Esophagus muscularis mucosa (tissue), 4 donors: ENCODE measurements around the gene KRT5. TPM values are rescaled to one million over a fixed set of nuclear protein-coding genes. Genes with fewer than 3 reads are reported as not detected.

Source experiments
- total RNA-seq, 4 donors: library from RNA; depleted of rRNA; stranded (reverse); fragments of >200 nt; gene quantifications; one replicate each; pipeline versions ENCODE4 v1.1.0 to v1.2.1, GENCODE V29; 2016

Gene KRT5
- total RNA-seq, 4 donors from 2014 or later: 0.46 to 1.2 TPM; not detected in 2

Other genes starting within 250 kb of the KRT5 start
- under 1 TPM in 2 of 4 donors, not detected in 2; 0.29 to 0.33 TPM for gene KRT86, start 245.7 kb downstream of the KRT5 start, total RNA-seq
- gene KRT81, start 228.9 kb downstream of the KRT5 start, total RNA-seq: under 1 TPM in 2 of 4 donors, not detected in 2; 0.19 to 0.42 TPM
- gene KRT83, start 199.0 kb downstream of the KRT5 start, total RNA-seq: not detected
- not detected for gene KRT85, start 152.9 kb downstream of the KRT5 start, total RNA-seq
- gene KRT84, start 134.7 kb downstream of the KRT5 start, total RNA-seq: not detected
- gene KRT82, start 114.1 kb downstream of the KRT5 start, total RNA-seq: not detected
- not detected for gene KRT75, start 86.0 kb downstream of the KRT5 start, total RNA-seq
- not detected for gene KRT6B, start 68.2 kb downstream of the KRT5 start, total RNA-seq
- not detected for gene KRT6C, start 46.6 kb downstream of the KRT5 start, total RNA-seq
- gene KRT6A, start 27.1 kb downstream of the KRT5 start, total RNA-seq: 1 to 10 TPM in 1 of 4 donors, not detected in 3; 5.4 TPM
- not detected for gene KRT71, start 32.8 kb upstream of the KRT5 start, total RNA-seq
- gene KRT74, start 53.4 kb upstream of the KRT5 start, total RNA-seq: not detected
- gene KRT72, start 81.1 kb upstream of the KRT5 start, total RNA-seq: not detected
- not detected for gene KRT73, start 98.2 kb upstream of the KRT5 start, total RNA-seq
- not detected for gene KRT2, start 131.8 kb upstream of the KRT5 start, total RNA-seq
- not detected for gene KRT1, start 160.0 kb upstream of the KRT5 start, total RNA-seq
- not detected for gene KRT77, start 183.1 kb upstream of the KRT5 start, total RNA-seq